Liver (tissue), 9 donors: Measurements from ENCODE around the gene CACNA1A. TPM values are rescaled to one million over a fixed set of nuclear protein-coding genes. Genes with fewer than 3 reads are reported as not detected.

ENCODE experiments used
- DNase-seq: peaks from one replicate; pipeline ENCODE4 v3.0.0-alpha.2; 2017; ENCODE audit warnings: low spot score
- H3K27ac ChIP-seq, 2 donors: one replicate each; pipeline ENCODE4 v1.7.0; 2013; ENCODE audit warnings: inconsistent platforms in 2 of 2, low read length in 2 of 2, control low read depth in 1 of 2, low read depth in 1 of 2, mild to moderate bottlenecking in 1 of 2
- H3K27me3 ChIP-seq, 4 donors: one replicate each; pipeline versions ENCODE4 v1.6.1 to v1.7.0; 2013; ENCODE audit warnings: low read length in 3 of 4, inconsistent platforms in 1 of 4, mild to moderate bottlenecking in 1 of 4, moderate library complexity in 1 of 4; ENCODE audit not compliant: control insufficient read depth in 4 of 4, insufficient read depth in 4 of 4
- H3K36me3 ChIP-seq, 4 donors: one replicate each; pipeline versions ENCODE4 v1.6.1 to v1.7.0; 2013; ENCODE audit warnings: low read length in 3 of 4, mild to moderate bottlenecking in 3 of 4, low read depth in 1 of 4, moderate library complexity in 1 of 4; ENCODE audit not compliant: control insufficient read depth in 4 of 4, insufficient read depth in 3 of 4
- H3K4me1 ChIP-seq, 4 donors: one replicate each; pipeline versions ENCODE4 v1.6.1 to v1.7.0; 2013; ENCODE audit warnings: low read length in 3 of 4, mild to moderate bottlenecking in 3 of 4, moderate library complexity in 1 of 4; ENCODE audit not compliant: control insufficient read depth in 4 of 4, insufficient read depth in 4 of 4
- H3K4me3 ChIP-seq, 3 donors: one replicate each; pipeline versions ENCODE4 v1.6.1 to v1.7.0; 2013; ENCODE audit warnings: low read length in 3 of 3, control low read depth in 1 of 3, low read depth in 1 of 3, mild to moderate bottlenecking in 1 of 3
- H3K9ac ChIP-seq, 2 donors: one replicate each; pipeline ENCODE4 v1.7.0; 2013; ENCODE audit warnings: low read length in 2 of 2, mild to moderate bottlenecking in 2 of 2, moderate library complexity in 2 of 2, control low read depth in 1 of 2, low read depth in 1 of 2
- H3K9me3 ChIP-seq, 4 donors: one replicate each; pipeline versions ENCODE4 v1.6.1 to v1.7.0; 2013; ENCODE audit warnings: low read length in 3 of 4; ENCODE audit not compliant: control insufficient read depth in 4 of 4
- ATF3 ChIP-seq: IDR thresholded peaks from 2 replicates; pipeline ENCODE4 v1.6.1; 2016; ENCODE audit warnings: antibody characterized with exemption
- CTCF ChIP-seq: fragments of 150-350 bp; IDR thresholded peaks from 2 replicates; pipeline ENCODE4 v1.5.1; 2017; ENCODE audit warnings: improper control_type of control experiment, low read depth, low read length; ENCODE audit not compliant: missing input control
- EGR1 ChIP-seq, 2 donors: IDR thresholded peaks; 2 replicates each; pipeline ENCODE4 v1.6.1; 2016 to 2018; ENCODE audit warnings: antibody characterized with exemption in 2 of 2, low read depth in 2 of 2
- FOXA1 ChIP-seq: IDR thresholded peaks from 2 replicates; pipeline ENCODE4 v1.6.1; 2016; ENCODE audit warnings: antibody characterized with exemption
- FOXA2 ChIP-seq: IDR thresholded peaks from 2 replicates; pipeline ENCODE4 v1.6.1; 2016; ENCODE audit warnings: antibody characterized with exemption
- GABPA ChIP-seq, 2 donors: IDR thresholded peaks in 1 of 2; conservative IDR thresholded peaks in 1 of 2; 2 replicates each; pipeline ENCODE4 v1.6.1; 2016; ENCODE audit warnings: antibody characterized with exemption in 2 of 2, mild to moderate bottlenecking in 1 of 2, moderate library complexity in 1 of 2
- HNF4A ChIP-seq, 2 donors: conservative IDR thresholded peaks; 2 replicates each; pipeline ENCODE4 v1.6.1; 2016; ENCODE audit warnings: antibody characterized with exemption in 2 of 2, mild to moderate bottlenecking in 2 of 2
- MAX ChIP-seq: IDR thresholded peaks from 2 replicates; pipeline ENCODE4 v1.6.1; 2016; ENCODE audit warnings: antibody characterized with exemption
- NR2F2 ChIP-seq: IDR thresholded peaks from 2 replicates; pipeline ENCODE4 v1.6.1; 2016; ENCODE audit warnings: antibody characterized with exemption
- RAD21 ChIP-seq, 2 donors: IDR thresholded peaks; 2 replicates each; pipeline ENCODE4 v1.6.1; 2016; ENCODE audit warnings: antibody characterized with exemption in 2 of 2, mild to moderate bottlenecking in 2 of 2
- REST ChIP-seq: IDR thresholded peaks from 2 replicates; pipeline ENCODE4 v1.6.1; 2016; ENCODE audit warnings: antibody characterized with exemption, mild to moderate bottlenecking
- RXRA ChIP-seq, 2 donors: IDR thresholded peaks; 2 replicates each; pipeline ENCODE4 v1.6.1; 2017 to 2018; ENCODE audit warnings: antibody characterized with exemption in 2 of 2, mild to moderate bottlenecking in 1 of 2
- SP1 ChIP-seq: IDR thresholded peaks from 2 replicates; pipeline ENCODE4 v1.6.1; 2018; ENCODE audit warnings: antibody characterized with exemption, mild to moderate bottlenecking
- TAF1 ChIP-seq: conservative IDR thresholded peaks from 2 replicates; pipeline ENCODE4 v1.6.1; 2016; ENCODE audit warnings: antibody characterized with exemption, mild to moderate bottlenecking
- YY1 ChIP-seq: IDR thresholded peaks from 2 replicates; pipeline ENCODE4 v1.6.1; 2016; ENCODE audit warnings: antibody characterized with exemption, mild to moderate bottlenecking
- ZBTB33 ChIP-seq: IDR thresholded peaks from 2 replicates; pipeline ENCODE4 v1.6.1; 2016; ENCODE audit warnings: antibody characterized with exemption
- WGBS: extraction: QIAGEN DNeasy Blood & Tissue Kit; methylation state at CpG from one replicate; pipeline ENCODE4 v1.1.7; 2013; 5-methylcytosine and 5-hydroxymethylcytosine counted together
- polyA plus RNA-seq, 2 donors: library from polyadenylated mRNA; stranded (reverse) in 1 of 2; unstranded in 1 of 2; fragments of 200-250 nt in 1 of 2; fragments of >200 nt in 1 of 2; fragmentation: Nextera tagmentation in 1 of 2; extraction: Ambion mirVana in 1 of 2; gene quantifications; one replicate each; pipeline versions ENCODE4 v1.2.1 to v1.2.3, GENCODE V29; 2013 to 2015
- total RNA-seq, 2 donors: library from RNA; depleted of rRNA; stranded (reverse); fragments of >200 nt; gene quantifications; one replicate each; pipeline ENCODE4 v1.2.3, GENCODE V29; 2014
- donor health status: healthy.
- donor health status: healthy.
- donor health status: healthy.
- donor health status: healthy.
- donor health status: healthy.

The CACNA1A gene
- total and polyA plus RNA-seq, 4 donors: 0.09 to 0.17 (median 0.17) TPM; not detected in 1

- Histone ChIP-seq H3K36me3 (no peaks in the 10 kb centered on the region), H3K9ac (no peak overlapping the region), H3K27ac (no peak overlapping the region), H3K4me3 (no peak overlapping the region), H3K9me3 (peaks cover 0 to 7% (median 4%) of the 10 kb centered on the region in 4 donors), H3K27me3 (peaks cover 0 to 6% (median 0%) of the 10 kb centered on the region in 4 donors), H3K4me1 (peaks cover 0 to 8% (median 3%) of the 10 kb centered on the region in 4 donors)
- DNase-seq: no peak
- TF ChIP-seq FOXA1 (no peak), CTCF (no peak), SP1 (no peak), FOXA2 (no peak), TAF1 (no peak), MAX (no peak), RXRA (IDR thresholded peaks at IDR 0.05) (no peak), GABPA (IDR thresholded peaks at IDR 0.05 in 1 of 2, conservative IDR thresholded peaks at IDR 0.05 in 1 of 2) (no peak), RAD21 (IDR thresholded peaks at IDR 0.05) (no peak), ATF3 (no peak), HNF4A (conservative IDR thresholded peaks at IDR 0.05) (no peak), REST (no peak), NR2F2 (no peak), YY1 (no peak), EGR1 (IDR thresholded peaks at IDR 0.05; ENCODE audit: low read depth in 2 of 2) (no peak), ZBTB33 (no peak)
Observed at GRCh38 chr19:13400296-13400695, 106.0 kb downstream of the CACNA1A start.

- WGBS: 71% methylated on average over 5 of the region's 5 CpGs
Observed at GRCh38 chr19:13399746-13400145, 106.5 kb downstream of the CACNA1A start.

More at GRCh38 chr19:13399746-13400145, 106.5 kb downstream of the CACNA1A start:
- Histone ChIP-seq H3K9me3 (peaks cover 0 to 7% (median 4%) of the 10 kb centered on the region in 4 donors), H3K4me1 (peaks cover 0 to 8% (median 3%) of the 10 kb centered on the region in 4 donors), H3K36me3 (no peaks in the 10 kb centered on the region), H3K9ac (no peak overlapping the region), H3K27me3 (peaks cover 0 to 6% (median 0%) of the 10 kb centered on the region in 4 donors), H3K4me3 (no peak overlapping the region), H3K27ac (no peak overlapping the region)
- no peak for DNase-seq
- no peak for TF ChIP-seq FOXA1
- no peak for TF ChIP-seq REST
